Endothelial cell of umbilical vein (primary cell): ENCODE data around the gene ATP13A2. TPM values are rescaled to one million over a fixed set of nuclear protein-coding genes. Genes with fewer than 3 reads are reported as not detected.

Experiments used
- BruUV-seq: library from RNA; stranded (reverse); fragments of 400-500 nt; replicated peaks from 2 replicates; lab custom pipeline; 2021; lab: Mats Ljungman, UMichigan
- CTCF ChIA-PET: fragments of 300-600, 350-600 bp; sonication (Branson Sonifier 250); formaldehyde crosslinking; loops from one replicate; lab custom pipeline; 2021; ENCODE audit warnings: antibody characterized with exemption, inconsistent platforms; lab: Charles Lee
- POLR2A ChIA-PET: fragments of 300-600, 350-600 bp; sonication (Branson Sonifier 250); formaldehyde crosslinking; loops from one replicate; lab custom pipeline; 2021; ENCODE audit warnings: antibody characterized with exemption, inconsistent platforms; lab: Charles Lee
- DNase-seq: peaks from one replicate; pipeline ENCODE4 v3.0.0-alpha.2; 2011; ENCODE audit warnings: low read depth, low spot score
- FAIRE-seq: peaks from 2 replicates; lab custom pipeline; 2011; peaks lifted over from hg19 to GRCh38; lab: Jason Lieb, UNC
- H2AFZ ChIP-seq: 2 replicates; pipeline ENCODE4 v1.6.0; 2012; ENCODE audit warnings: low read depth, low read length, control low read depth, inconsistent platforms
- H3K27ac ChIP-seq: 2 replicates; pipeline ENCODE4 v1.5.1; 2011; ENCODE audit warnings: low read depth, mild to moderate bottlenecking, control low read depth, low read length, moderate library complexity; ENCODE audit not compliant: insufficient read depth
- H3K27me3 ChIP-seq, 2 experiments: 2 replicates each; pipeline versions ENCODE4 v1.6.0 to v1.6.1; 2011; ENCODE audit warnings: low read length in 2 of 2, mixed read lengths in 1 of 2; ENCODE audit not compliant: control insufficient read depth in 2 of 2, insufficient read depth in 2 of 2
- H3K36me3 ChIP-seq, 2 experiments: 2 replicates in 1 of 2; 3 replicates in 1 of 2; pipeline ENCODE4 v1.5.1; 2011; ENCODE audit warnings: low read length in 2 of 2, mild to moderate bottlenecking in 1 of 2, moderate library complexity in 1 of 2; ENCODE audit not compliant: control insufficient read depth in 2 of 2, insufficient read depth in 2 of 2; ENCODE audit errors: extremely low read depth in 1 of 2
- H3K4me1 ChIP-seq: 3 replicates; pipeline ENCODE4 v1.5.1; 2011; ENCODE audit warnings: mild to moderate bottlenecking, low read length; ENCODE audit not compliant: control insufficient read depth, insufficient read depth; ENCODE audit errors: extremely low read depth
- H3K4me2 ChIP-seq: 2 replicates; pipeline ENCODE4 v1.6.1; 2011; ENCODE audit warnings: low read length, control low read depth, mixed read lengths; ENCODE audit not compliant: insufficient read depth
- H3K4me3 ChIP-seq, 3 experiments: fragments of 200-600 bp in 1 of 3; sonication (generic), shearing (Covaris generic) in 1 of 3; replicated peaks in 1 of 3; 2 replicates each; pipeline ENCODE4 v1.5.1; 2011 to 2016; ENCODE audit warnings: control low read depth in 3 of 3, low read length in 3 of 3, mild to moderate bottlenecking in 2 of 3, inconsistent platforms in 1 of 3, low read depth in 1 of 3, moderate library complexity in 1 of 3; ENCODE audit not compliant: insufficient read depth in 1 of 3
- H3K79me2 ChIP-seq: 2 replicates; pipeline ENCODE4 v1.6.0; 2012; ENCODE audit warnings: low read length, inconsistent platforms; ENCODE audit not compliant: control insufficient read depth, insufficient read depth
- H3K9ac ChIP-seq: replicated peaks from 2 replicates; pipeline ENCODE3; 2011; ENCODE audit warnings: low read length, control low read depth; ENCODE audit not compliant: insufficient read depth; ENCODE audit errors: extremely low read depth
- H3K9me1 ChIP-seq: replicated peaks from 3 replicates; pipeline ENCODE4 v1.6.0; 2011; ENCODE audit warnings: mild to moderate bottlenecking, low read length; ENCODE audit not compliant: control insufficient read depth, insufficient read depth; ENCODE audit errors: extremely low read depth
- H3K9me3 ChIP-seq: replicated peaks from 2 replicates; pipeline ENCODE4 v1.5.1; 2012; ENCODE audit warnings: low read length, inconsistent platforms; ENCODE audit not compliant: control insufficient read depth, insufficient read depth
- H4K20me1 ChIP-seq: replicated peaks from 2 replicates; pipeline ENCODE3; 2011; ENCODE audit warnings: mild to moderate bottlenecking, low read length; ENCODE audit not compliant: control insufficient read depth, insufficient read depth; ENCODE audit errors: extremely low read depth
- CTCF ChIP-seq, 2 donors: IDR thresholded peaks; 1 replicate in 1 of 2; 2 replicates in 1 of 2; pipeline ENCODE4 v1.5.1; 2011; ENCODE audit warnings: low read length in 2 of 2, mild to moderate bottlenecking in 2 of 2, moderate library complexity in 2 of 2, control low read depth in 1 of 2, inconsistent platforms in 1 of 2, low read depth in 1 of 2; ENCODE audit not compliant: insufficient read depth in 1 of 2; ENCODE audit errors: extremely low read depth in 1 of 2
- EZH2 ChIP-seq: IDR thresholded peaks from 2 replicates; pipeline ENCODE4 v1.6.1; 2012; ENCODE audit warnings: borderline replicate concordance, low read depth, mild to moderate bottlenecking, moderate library complexity, low read length, inconsistent platforms; ENCODE audit not compliant: severe bottlenecking
- FOS ChIP-seq: IDR thresholded peaks from 2 replicates; pipeline ENCODE4 v1.6.1; 2011; ENCODE audit warnings: mild to moderate bottlenecking, low read length, moderate library complexity, borderline replicate concordance; ENCODE audit not compliant: insufficient read depth
- GATA2 ChIP-seq: IDR thresholded peaks from 2 replicates; pipeline ENCODE4 v1.7.0; 2011; ENCODE audit warnings: low read depth, mild to moderate bottlenecking, moderate library complexity, mixed read lengths, low read length; ENCODE audit not compliant: insufficient read length, insufficient read depth
- JUN ChIP-seq: IDR thresholded peaks from 2 replicates; pipeline ENCODE4 v1.6.1; 2011; ENCODE audit warnings: borderline replicate concordance, low read depth; ENCODE audit not compliant: insufficient read length, insufficient read depth
- MYC ChIP-seq: IDR thresholded peaks from one replicate; pipeline ENCODE4 v1.6.1; 2011; ENCODE audit warnings: mild to moderate bottlenecking, low read depth, low read length
- POLR2A ChIP-seq: IDR thresholded peaks from 2 replicates; pipeline ENCODE4 v1.6.1; 2012; ENCODE audit warnings: low read depth, mild to moderate bottlenecking, control low read depth, low read length
- POLR2AphosphoS5 ChIP-seq: IDR thresholded peaks from 2 replicates; pipeline ENCODE4 v1.6.1; 2012; ENCODE audit warnings: low read depth, mild to moderate bottlenecking, control low read depth, low read length, moderate library complexity; ENCODE audit not compliant: insufficient read depth
- dilution Hi-C: fragments of 300-500 bp; cut with MboI; formaldehyde crosslinking; loops from one replicate; pipeline ENCODE4 v1.15.0; 2019; ENCODE audit warnings: low sequenced_read_pairs; ENCODE audit not compliant: extremely low pct_ligation_motif_present
- intact Hi-C: fragments of 100-400 bp; cut with micrococcal nuclease; formaldehyde crosslinking; loops from one replicate; pipeline ENCODE4 v1.10.0; 2022
- polyA plus RNA-seq, 4 experiments: library from polyadenylated mRNA; depleted of rRNA in 3 of 4; stranded (reverse) in 3 of 4; unstranded in 1 of 4; fragments of >200 nt; gene quantifications; 2 replicates each; pipeline versions ENCODE4 v1.2.1 to v1.2.3, GENCODE V29; 2011 to 2012; ENCODE audit warnings: missing spikeins in 1 of 4
- total RNA-seq: library from RNA; stranded (reverse); gene quantifications from 2 replicates; pipeline ENCODE4 v1.2.3, GENCODE V29; 2021
- TF ChIP-seq, protein P1 (sequence below): IDR thresholded peaks from 2 replicates; pipeline ENCODE4 v1.6.1; 2011; ENCODE audit not compliant: insufficient read depth, insufficient read length

ATP13A2 gene
- total and polyA plus RNA-seq, 2 donors (not counting 3 experiments of a cell fraction or from before 2014, with no cell fraction given) = 44.9 to 60.6 TPM

GRCh38 chr1:16966282-16966681 lies 45.4 kb downstream of the ATP13A2 start:
- ChIA-PET CTCF (interaction anchor here (1.1 to 3.1 kb wide), 4 partner anchors 14 to 80 kb away, joined by 3 to 25 read pairs (median 8); partner anchors contain the start of gene MFAP2), POLR2A (interaction anchor here (1.8 kb wide), 1 partner anchor 19 kb away, joined by 8 read pairs; no protein-coding TSS in a partner anchor)
- TF ChIP-seq, protein P1, sequence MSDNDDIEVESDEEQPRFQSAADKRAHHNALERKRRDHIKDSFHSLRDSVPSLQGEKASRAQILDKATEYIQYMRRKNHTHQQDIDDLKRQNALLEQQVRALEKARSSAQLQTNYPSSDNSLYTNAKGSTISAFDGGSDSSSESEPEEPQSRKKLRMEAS = no peak
- no peak for TF ChIP-seq CTCF (IDR thresholded peaks at IDR 0.05; ENCODE audit: extremely low read depth in 1 of 2, insufficient read depth in 1 of 2, low read depth in 1 of 2, low read length in 2 of 2)
- no peak for TF ChIP-seq EZH2
- TF ChIP-seq GATA2 = no peak
- TF ChIP-seq POLR2A = no peak
- TF ChIP-seq FOS = no peak
- TF ChIP-seq POLR2AphosphoS5 = no peak
- TF ChIP-seq MYC = no peak
- TF ChIP-seq JUN = no peak
- intact Hi-C loops = no loop called here
- Histone ChIP-seq H4K20me1 (no peaks in the 10 kb centered on the region), H3K9me1 (no peaks in the 10 kb centered on the region), H3K4me3 (no peak overlapping the region), H3K4me2 (no peak overlapping the region), H3K27ac (no peak overlapping the region), H3K79me2 (no peaks in the 10 kb centered on the region), H2AFZ (no peak overlapping the region), H3K9me3 (no peaks in the 10 kb centered on the region), H3K27me3 (no peaks in the 10 kb centered on the region), H3K36me3 (peaks cover 0 to 8% of the 10 kb centered on the region in 2 experiments), H3K4me1 (peaks cover 11% of the 10 kb centered on the region), H3K9ac (no peak overlapping the region)
- DNase-seq (no peak), FAIRE-seq (no peak)
- dilution Hi-C loops = no loop called here
- BruUV-seq = no TSS peak
